ENCODE measurements around the gene ORC2. TPM values are rescaled to one million over a fixed set of nuclear protein-coding genes. Genes with fewer than 3 reads are reported as not detected.

ORC2 gene
- total and polyA plus RNA-seq, 9 donors = 9.8 to 31.4 (median 23.2) TPM

- no peak for DNase-seq
- Histone ChIP-seq H3K36me3 (no peaks in the 10 kb centered on the region), H3K27ac (no peak overlapping the region)
Measured at GRCh38 chr2:200930947-200931626, 32.4 kb downstream of the ORC2 start.

GRCh38 chr2:200929334-200930249, 33.9 kb downstream of the ORC2 start:
- Histone ChIP-seq H3K27ac (no peak overlapping the region), H3K9me3 (no peaks in the 10 kb centered on the region), H3K27me3 (no peaks in the 10 kb centered on the region), H3K36me3 (no peaks in the 10 kb centered on the region), H3K4me3 (no peak overlapping the region), H3K4me1 (ENCODE audit: insufficient read depth) (no peaks in the 10 kb centered on the region)
- intact Hi-C loops (cut with DNase I) = loop anchor here in 1 of 4 donors (10.0 kb wide), 1 partner anchor 65 kb away; no protein-coding TSS in a partner anchor
- TF ChIP-seq POLR2A (IDR thresholded peaks at IDR 0.05) (no peak), EP300 (IDR thresholded peaks at IDR 0.05) (no peak), CTCF (IDR thresholded peaks at IDR 0.05) (no peak)
- 62 to 81% (median 72%) methylated on average over 2 of the region's 2 CpGs for WGBS, 3 donors
- DNase-seq = no peak

More at GRCh38 chr2:200930947-200931626, 32.4 kb downstream of the ORC2 start:
- 10 to 34% (median 12%) methylated on average over 3 of the region's 3 CpGs for WGBS, 3 donors
- H3K27me3 ChIP-seq = no peaks in the 10 kb centered on the region
- TF ChIP-seq POLR2A (IDR thresholded peaks at IDR 0.05) (no peak), CTCF (IDR thresholded peaks at IDR 0.05) (no peak), EP300 (IDR thresholded peaks at IDR 0.05) (no peak)
- no peaks in the 10 kb centered on the region for H3K4me1 ChIP-seq (ENCODE audit: insufficient read depth)
- no peaks in the 10 kb centered on the region for H3K9me3 ChIP-seq
- intact Hi-C loops (cut with DNase I) = no loop called here
- H3K4me3 ChIP-seq = no peak overlapping the region

GRCh38 chr2:200922439-200922838, 41.0 kb downstream of the ORC2 start:
- H3K27me3 ChIP-seq = no peaks in the 10 kb centered on the region
- no peaks in the 10 kb centered on the region for H3K36me3 ChIP-seq
- intact Hi-C loops (cut with DNase I) = loop anchor here in 1 of 4 donors (10.0 kb wide), 1 partner anchor 72 kb away; no protein-coding TSS in a partner anchor
- DNase-seq = no peak
- WGBS, 3 donors = 84 to 91% (median 87%) methylated on average over 6 of the region's 6 CpGs
- TF ChIP-seq EP300 (IDR thresholded peaks at IDR 0.05) (no peak), POLR2A (IDR thresholded peaks at IDR 0.05) (no peak), CTCF (IDR thresholded peaks at IDR 0.05) (no peak)
- no peaks in the 10 kb centered on the region for H3K9me3 ChIP-seq
- H3K4me3 ChIP-seq = no peak overlapping the region
- no peaks in the 10 kb centered on the region for H3K4me1 ChIP-seq (ENCODE audit: insufficient read depth)
- H3K27ac ChIP-seq = no peak overlapping the region

GRCh38 chr2:200913654-200914053, 49.8 kb downstream of the ORC2 start:
- intact Hi-C loops (cut with DNase I) = no loop called here

More at GRCh38 chr2:200913654-200914053, 49.8 kb downstream of the ORC2 start:
- no peaks in the 10 kb centered on the region for H3K36me3 ChIP-seq
- H3K27me3 ChIP-seq = no peaks in the 10 kb centered on the region
- no peaks in the 10 kb centered on the region for H3K9me3 ChIP-seq
- DNase-seq = no peak
- no peak overlapping the region for H3K4me3 ChIP-seq
- H3K4me1 ChIP-seq (ENCODE audit: insufficient read depth) = no peaks in the 10 kb centered on the region
- no peak overlapping the region for H3K27ac ChIP-seq
- no peak for TF ChIP-seq CTCF (IDR thresholded peaks at IDR 0.05)
- TF ChIP-seq EP300 (IDR thresholded peaks at IDR 0.05) = no peak
- TF ChIP-seq POLR2A (IDR thresholded peaks at IDR 0.05) = no peak

Measured in ovary (tissue), 9 donors.